Breast epithelium (tissue), 4 donors: ENCODE data around the gene RPL23. TPM values are rescaled to one million over a fixed set of nuclear protein-coding genes. Genes with fewer than 3 reads are reported as not detected.

Experiments
- DNase-seq, 2 donors: peaks; one replicate each; pipeline ENCODE4 v3.0.0-alpha.2; 2019; ENCODE audit warnings: low spot score in 2 of 2
- H3K27ac ChIP-seq, 2 donors: fragments of 200-600 bp; sonication (generic) in 1 of 2; one replicate each; pipeline ENCODE4 v1.5.1; 2016 to 2019; ENCODE audit warnings: mild to moderate bottlenecking in 1 of 2
- H3K27me3 ChIP-seq, 2 donors: fragments of 200-600 bp; sonication (generic) in 1 of 2; one replicate each; pipeline versions ENCODE4 v1.5.1 to v1.6.0; 2017 to 2019; ENCODE audit warnings: control low read depth in 1 of 2, mild to moderate bottlenecking in 1 of 2
- H3K36me3 ChIP-seq: fragments of 200-600 bp; one replicate; pipeline ENCODE4 v1.5.1; 2019
- H3K4me1 ChIP-seq, 2 donors: fragments of 200-600 bp; sonication (generic); one replicate each; pipeline ENCODE4 v1.5.1; 2016 to 2019; ENCODE audit warnings: control low read depth in 1 of 2
- H3K4me3 ChIP-seq, 3 donors: fragments of 200-600 bp; sonication (generic); 1 replicate in 2 of 3; 2 replicates in 1 of 3; pipeline ENCODE4 v1.5.1; 2016 to 2019; ENCODE audit warnings: mild to moderate bottlenecking in 3 of 3, moderate library complexity in 2 of 3
- H3K9me3 ChIP-seq, 2 donors: fragments of 200-600 bp; sonication (generic) in 1 of 2; one replicate each; pipeline ENCODE4 v1.5.1; 2016 to 2019; ENCODE audit warnings: control low read depth in 1 of 2
- POLR2A ChIP-seq: fragments of 450-650 bp; IDR thresholded peaks from one replicate; pipeline ENCODE4 v1.6.1; 2016; ENCODE audit warnings: antibody characterized with exemption, mild to moderate bottlenecking, moderate library complexity
- POLR2AphosphoS5 ChIP-seq, 3 donors: sonication (generic); formaldehyde crosslinking; IDR thresholded peaks; one replicate each; pipeline ENCODE4 v1.6.1; 2017; ENCODE audit warnings: antibody characterized with exemption in 3 of 3
- intact Hi-C: fragments of 100-400 bp; cut with DNase I; formaldehyde crosslinking; loops from one replicate; pipeline ENCODE4 v1.15.1; 2023; ENCODE audit warnings: low total_unique reads
- total RNA-seq, 3 donors: library from RNA; depleted of rRNA; stranded (reverse); fragments of >200 nt; gene quantifications; one replicate each; pipeline ENCODE4 v1.1.0, GENCODE V29; 2016
- TF ChIP-seq, protein P1 (sequence below), 3 donors: fragments of 450-650 bp; IDR thresholded peaks; one replicate each; pipeline ENCODE4 v1.5.1; 2016 to 2017; ENCODE audit warnings: antibody characterized with exemption in 3 of 3, mild to moderate bottlenecking in 3 of 3, moderate library complexity in 3 of 3

The RPL23 gene
- total RNA-seq, 3 donors from 2014 or later = 1,871 to 2,586 (median 2,024) TPM

DNA sequence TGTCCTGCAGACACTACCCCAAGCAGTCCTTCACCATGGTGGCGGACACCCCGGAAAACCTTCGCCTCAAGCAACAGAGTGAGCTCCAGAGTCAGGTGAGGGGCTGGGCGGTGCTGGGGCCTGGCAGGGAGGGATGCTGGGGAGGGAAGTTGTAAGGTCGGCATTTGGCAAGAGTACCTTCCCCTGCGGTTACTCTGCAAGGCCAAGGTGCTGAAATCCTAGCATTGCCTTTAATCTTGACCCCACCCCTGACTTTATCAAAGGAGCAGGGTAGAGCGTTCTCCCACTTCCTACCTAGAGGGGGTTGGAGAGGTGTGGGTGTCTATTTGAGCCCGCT is 36.9 kb upstream of the RPL23 start:
- peak overlapping the region; percentile 14 to 55 for H3K27ac ChIP-seq
- TF ChIP-seq POLR2AphosphoS5 (IDR thresholded peaks at IDR 0.05) (no peak), POLR2A (no peak)
- TF ChIP-seq, protein P1, sequence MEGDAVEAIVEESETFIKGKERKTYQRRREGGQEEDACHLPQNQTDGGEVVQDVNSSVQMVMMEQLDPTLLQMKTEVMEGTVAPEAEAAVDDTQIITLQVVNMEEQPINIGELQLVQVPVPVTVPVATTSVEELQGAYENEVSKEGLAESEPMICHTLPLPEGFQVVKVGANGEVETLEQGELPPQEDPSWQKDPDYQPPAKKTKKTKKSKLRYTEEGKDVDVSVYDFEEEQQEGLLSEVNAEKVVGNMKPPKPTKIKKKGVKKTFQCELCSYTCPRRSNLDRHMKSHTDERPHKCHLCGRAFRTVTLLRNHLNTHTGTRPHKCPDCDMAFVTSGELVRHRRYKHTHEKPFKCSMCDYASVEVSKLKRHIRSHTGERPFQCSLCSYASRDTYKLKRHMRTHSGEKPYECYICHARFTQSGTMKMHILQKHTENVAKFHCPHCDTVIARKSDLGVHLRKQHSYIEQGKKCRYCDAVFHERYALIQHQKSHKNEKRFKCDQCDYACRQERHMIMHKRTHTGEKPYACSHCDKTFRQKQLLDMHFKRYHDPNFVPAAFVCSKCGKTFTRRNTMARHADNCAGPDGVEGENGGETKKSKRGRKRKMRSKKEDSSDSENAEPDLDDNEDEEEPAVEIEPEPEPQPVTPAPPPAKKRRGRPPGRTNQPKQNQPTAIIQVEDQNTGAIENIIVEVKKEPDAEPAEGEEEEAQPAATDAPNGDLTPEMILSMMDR (IDR thresholded peaks at IDR 0.05) = no peak
- no peak overlapping the region for H3K4me3 ChIP-seq
- H3K36me3 ChIP-seq = no peaks in the 10 kb centered on the region
- DNase-seq = no peak
- intact Hi-C loops = no loop called here
- H3K4me1 ChIP-seq = peaks cover 11 to 16% of the 10 kb centered on the region in 2 donors
- H3K9me3 ChIP-seq = no peaks in the 10 kb centered on the region
- H3K27me3 ChIP-seq = no peaks in the 10 kb centered on the region

GRCh38 chr17:38889745-38890409 is 36.4 kb upstream of the RPL23 start:
- peaks cover 11 to 19% of the 10 kb centered on the region in 2 donors for H3K4me1 ChIP-seq

GRCh38 chr17:38888842-38889241 is 35.3 kb upstream of the RPL23 start:
- Histone ChIP-seq H3K9me3 (no peaks in the 10 kb centered on the region), H3K27ac (no peak overlapping the region), H3K36me3 (no peaks in the 10 kb centered on the region), H3K27me3 (no peaks in the 10 kb centered on the region), H3K4me3 (no peak overlapping the region), H3K4me1 (peaks cover 10 to 19% of the 10 kb centered on the region in 2 donors)
- intact Hi-C loops = no loop called here
- no peak for DNase-seq
- no peak for TF ChIP-seq POLR2AphosphoS5 (IDR thresholded peaks at IDR 0.05)
- TF ChIP-seq, protein P1 (IDR thresholded peaks at IDR 0.05) = no peak
- TF ChIP-seq POLR2A = no peak

More at GRCh38 chr17:38889745-38890409, 36.4 kb upstream of the RPL23 start:
- intact Hi-C loops = no loop called here
- no peak for DNase-seq
- no peaks in the 10 kb centered on the region for H3K9me3 ChIP-seq
- TF ChIP-seq, protein P1 (IDR thresholded peaks at IDR 0.05) = no peak
- TF ChIP-seq POLR2AphosphoS5 (IDR thresholded peaks at IDR 0.05) (no peak), POLR2A (no peak)
- H3K4me3 ChIP-seq = no peak overlapping the region
- H3K27ac ChIP-seq = peak overlapping the region in 1 of 2 donors; percentile 55
- no peaks in the 10 kb centered on the region for H3K36me3 ChIP-seq
- no peaks in the 10 kb centered on the region for H3K27me3 ChIP-seq

DNA sequence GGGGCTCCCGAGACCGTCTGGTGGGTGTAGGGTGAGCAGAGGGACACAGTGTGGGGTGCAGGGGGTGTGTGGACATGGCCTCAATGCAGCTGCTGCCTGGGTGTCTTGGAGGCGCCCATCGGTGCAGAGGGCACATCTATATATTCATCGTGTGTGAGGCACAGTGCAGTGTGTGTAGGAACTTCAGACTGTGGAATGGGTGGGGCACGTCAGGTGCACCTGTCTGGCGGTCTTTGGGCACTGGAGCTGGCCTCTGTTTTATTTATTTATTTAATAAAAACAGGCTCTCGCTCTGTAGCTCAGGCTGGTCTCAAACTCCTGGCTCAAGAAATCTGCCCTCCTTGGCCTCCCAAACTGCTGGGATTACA is 33.1 kb upstream of the RPL23 start:
- DNase-seq = no peak
- H3K27ac ChIP-seq = peak overlapping the region in 1 of 2 donors; percentile 35
- H3K4me3 ChIP-seq = no peak overlapping the region
- no peaks in the 10 kb centered on the region for H3K9me3 ChIP-seq
- H3K4me1 ChIP-seq = peaks cover 0 to 24% of the 10 kb centered on the region in 2 donors
- no peaks in the 10 kb centered on the region for H3K36me3 ChIP-seq
- intact Hi-C loops = no loop called here
- no peaks in the 10 kb centered on the region for H3K27me3 ChIP-seq
- TF ChIP-seq POLR2A = no peak
- TF ChIP-seq, protein P1 (IDR thresholded peaks at IDR 0.05) = no peak
- no peak for TF ChIP-seq POLR2AphosphoS5 (IDR thresholded peaks at IDR 0.05)

DNA sequence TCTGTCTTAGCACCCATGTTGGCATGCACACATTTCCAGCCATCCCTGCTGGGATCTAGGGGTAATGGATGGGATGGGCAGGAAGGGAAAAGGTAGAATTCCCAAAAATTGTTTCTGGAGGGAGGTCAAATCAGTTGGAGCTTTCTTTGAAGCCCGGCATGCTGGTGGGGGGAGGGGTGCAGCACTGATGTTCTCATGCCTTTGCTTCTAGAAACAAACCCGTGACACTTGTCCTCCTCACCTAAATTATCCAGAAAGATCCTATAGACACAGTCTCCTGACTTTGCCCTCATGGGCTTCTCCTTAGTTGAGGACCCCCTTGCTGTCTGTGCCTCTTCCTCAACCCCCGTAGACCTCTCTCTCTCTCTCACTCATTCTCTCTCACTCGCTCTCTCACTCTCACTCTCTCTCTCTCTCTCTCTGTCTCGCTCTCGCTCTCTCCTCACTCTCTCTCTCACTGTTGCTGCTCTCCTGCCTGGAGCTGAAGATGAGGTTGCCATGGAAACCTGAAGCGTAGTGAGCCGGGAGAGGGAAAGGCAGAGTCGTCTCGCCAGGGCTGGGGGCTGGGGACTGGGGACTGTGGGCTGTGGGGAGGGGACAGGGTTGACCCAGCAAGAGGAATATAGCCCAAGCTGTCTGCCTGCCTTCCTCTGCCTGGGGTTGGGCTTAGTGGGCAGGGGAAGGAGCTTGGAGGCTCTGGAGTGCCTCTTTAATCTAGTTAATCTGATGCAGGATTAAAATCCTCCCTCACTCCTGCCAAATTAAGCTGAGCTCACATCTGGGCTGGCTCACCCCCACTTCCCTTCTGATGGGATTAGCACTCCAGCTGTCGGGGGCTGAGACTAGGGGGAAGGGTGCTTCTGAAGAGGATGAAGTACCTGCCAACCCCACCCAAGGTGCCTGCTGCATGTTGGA is 32.5 kb upstream of the RPL23 start:
- Histone ChIP-seq H3K4me1 (peaks cover 0 to 30% of the 10 kb centered on the region in 2 donors), H3K4me3 (no peak overlapping the region), H3K27ac (peak overlapping the region; percentile 14 to 39), H3K9me3 (no peaks in the 10 kb centered on the region), H3K36me3 (no peaks in the 10 kb centered on the region), H3K27me3 (no peaks in the 10 kb centered on the region)
- intact Hi-C loops = no loop called here
- TF ChIP-seq, protein P1 (IDR thresholded peaks at IDR 0.05) = no peak
- no peak for TF ChIP-seq POLR2AphosphoS5 (IDR thresholded peaks at IDR 0.05)
- DNase-seq = no peak
